ENCODE results near the gene HOMEZ.
"Not testable (repeated sequence)": the region's sequence is repeated elsewhere in the genome, so short reads cannot be mapped to it uniquely, and the experiment has no call there.

The HOMEZ gene

DNA sequence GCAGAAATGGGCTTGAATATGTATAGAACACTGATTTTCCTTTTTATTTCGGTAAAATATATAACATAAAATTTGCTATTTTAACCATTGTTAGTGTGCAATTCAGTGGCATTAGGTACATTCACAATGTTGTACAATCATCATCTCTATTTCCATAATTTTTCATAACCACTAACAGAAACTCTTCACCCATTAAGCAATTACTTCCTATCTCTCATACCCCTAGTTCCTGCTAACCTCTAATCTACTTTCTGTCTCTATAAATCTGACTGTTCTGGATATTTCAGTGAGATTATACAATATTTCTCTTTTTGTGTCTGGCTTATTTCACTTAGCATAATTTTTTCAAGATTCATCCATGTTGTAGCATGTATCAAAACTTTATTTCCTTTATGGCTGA is 57.1 kb downstream of the HOMEZ start:
- in situ Hi-C loops (cut with HindIII; ENCODE audit: low sequenced_read_pairs) = no loop called here

DNA sequence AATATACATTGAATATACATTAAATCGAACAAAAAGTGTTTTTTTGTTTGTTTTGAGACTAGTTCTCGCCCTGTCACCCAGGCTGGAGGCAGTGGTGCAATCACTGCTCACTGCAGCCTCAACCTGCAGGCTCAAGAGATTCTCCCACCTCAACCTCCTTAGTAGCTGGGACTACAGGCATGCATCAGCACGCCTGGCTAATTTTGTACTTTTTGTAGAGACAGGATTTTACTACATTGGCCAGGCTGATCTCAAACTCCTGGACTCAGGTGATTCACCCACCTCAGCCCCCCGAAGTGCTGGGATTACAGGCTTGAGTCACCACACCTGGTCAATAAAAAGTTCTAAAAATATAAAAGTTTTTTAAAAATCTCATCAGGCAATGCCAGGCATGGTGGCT is 58.4 kb downstream of the HOMEZ start:
- in situ Hi-C loops (cut with HindIII; ENCODE audit: low sequenced_read_pairs) = no loop called here

DNA sequence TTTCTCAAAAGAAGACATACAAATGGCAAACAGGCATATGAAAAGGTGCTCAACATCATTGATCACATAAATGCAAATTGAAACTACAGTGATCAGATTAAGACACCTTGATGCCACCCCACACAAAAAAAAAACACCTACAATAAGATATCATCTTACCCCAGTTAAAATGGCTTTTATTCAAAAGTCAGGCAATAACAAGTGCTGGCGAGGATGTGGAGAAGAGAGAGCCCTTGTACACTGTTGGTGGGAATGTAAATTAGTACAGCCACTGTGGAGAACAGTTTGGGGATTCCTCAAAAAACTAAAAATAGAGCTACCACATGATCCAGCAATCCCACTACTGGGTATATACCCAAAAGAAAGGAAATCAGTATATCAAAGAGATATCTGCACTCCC is 61.0 kb downstream of the HOMEZ start:
- in situ Hi-C loops (cut with HindIII; ENCODE audit: low sequenced_read_pairs) = not testable (repeated sequence)

Data from endothelial cell of hepatic sinusoid (primary cell).